IPS-NIHi7 (cell line): ENCODE measurements around the gene PRCD.

Experiments
- DNase-seq: peaks from one replicate; pipeline ENCODE4 v3.0.0; 2012; ENCODE audit warnings: mixed read lengths; ENCODE audit errors: extremely low spot score

Gene PRCD, protein sequence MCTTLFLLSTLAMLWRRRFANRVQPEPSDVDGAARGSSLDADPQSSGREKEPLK

DNA sequence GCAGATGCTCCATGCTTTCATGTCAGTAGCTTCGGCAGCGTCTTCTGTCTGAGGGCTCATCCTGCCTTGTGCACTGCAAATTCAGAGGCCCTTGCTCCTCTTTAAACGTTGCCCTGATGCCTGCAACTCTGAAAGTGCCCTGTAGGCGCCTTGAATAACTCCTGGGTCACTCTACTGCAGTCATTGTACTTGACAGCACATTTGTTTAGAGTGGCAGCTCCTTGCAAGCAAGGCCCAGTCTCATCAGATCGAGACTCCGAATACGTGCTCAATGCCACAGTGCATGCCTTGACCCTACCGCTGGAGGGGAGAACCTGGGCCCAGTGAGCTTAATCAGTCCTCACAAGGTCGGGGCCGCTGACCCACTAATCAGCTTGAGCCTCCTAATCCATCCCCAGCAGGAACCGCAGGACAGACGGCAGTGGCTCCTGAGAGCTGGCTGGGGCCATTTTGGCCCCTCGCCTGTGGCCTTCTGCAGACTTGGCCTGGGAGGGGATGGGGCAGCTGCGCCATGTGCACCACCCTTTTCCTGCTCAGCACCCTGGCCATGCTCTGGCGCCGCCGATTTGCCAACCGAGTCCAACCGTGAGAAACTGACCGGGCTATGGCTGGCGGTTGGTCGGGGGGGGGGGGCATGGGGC is at the start of gene PRCD:
Gene PRCD, plus strand, starts transcription at position 414 of the 641 bp plus-strand sequence. Its CDS starts 98 bp downstream, at position 512.
- no peak for DNase-seq

DNA sequence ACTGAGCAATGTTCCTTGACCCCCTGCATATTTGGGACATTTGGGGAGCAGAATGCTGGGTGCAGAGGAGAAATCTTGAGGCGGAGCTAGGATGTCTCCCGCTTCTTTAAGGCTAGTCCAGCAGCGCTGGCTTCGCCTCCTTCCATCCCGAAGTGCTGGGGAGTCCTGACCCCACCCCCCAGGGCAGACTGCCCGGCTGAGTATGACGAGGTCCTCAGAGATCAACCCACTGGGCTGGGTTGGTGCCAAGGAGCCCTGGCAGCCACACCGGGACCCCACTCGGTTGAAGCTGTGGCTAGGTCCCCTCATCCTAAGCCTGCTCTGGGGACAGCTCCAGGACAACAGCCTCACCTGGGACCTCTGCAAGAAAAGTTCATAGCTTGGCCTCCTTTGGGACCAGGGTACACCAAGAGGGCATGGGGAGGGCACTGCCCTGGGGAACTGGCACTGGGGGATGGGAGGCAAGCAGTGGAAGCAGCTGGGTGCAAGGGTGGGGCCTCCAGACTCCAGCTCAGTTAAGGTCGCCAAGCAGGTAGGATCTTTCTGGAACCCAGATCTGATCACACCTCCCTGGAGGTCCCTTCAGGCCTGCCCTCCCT is 49.6 kb upstream of the PRCD start:
- DNase-seq: no peak

DNA sequence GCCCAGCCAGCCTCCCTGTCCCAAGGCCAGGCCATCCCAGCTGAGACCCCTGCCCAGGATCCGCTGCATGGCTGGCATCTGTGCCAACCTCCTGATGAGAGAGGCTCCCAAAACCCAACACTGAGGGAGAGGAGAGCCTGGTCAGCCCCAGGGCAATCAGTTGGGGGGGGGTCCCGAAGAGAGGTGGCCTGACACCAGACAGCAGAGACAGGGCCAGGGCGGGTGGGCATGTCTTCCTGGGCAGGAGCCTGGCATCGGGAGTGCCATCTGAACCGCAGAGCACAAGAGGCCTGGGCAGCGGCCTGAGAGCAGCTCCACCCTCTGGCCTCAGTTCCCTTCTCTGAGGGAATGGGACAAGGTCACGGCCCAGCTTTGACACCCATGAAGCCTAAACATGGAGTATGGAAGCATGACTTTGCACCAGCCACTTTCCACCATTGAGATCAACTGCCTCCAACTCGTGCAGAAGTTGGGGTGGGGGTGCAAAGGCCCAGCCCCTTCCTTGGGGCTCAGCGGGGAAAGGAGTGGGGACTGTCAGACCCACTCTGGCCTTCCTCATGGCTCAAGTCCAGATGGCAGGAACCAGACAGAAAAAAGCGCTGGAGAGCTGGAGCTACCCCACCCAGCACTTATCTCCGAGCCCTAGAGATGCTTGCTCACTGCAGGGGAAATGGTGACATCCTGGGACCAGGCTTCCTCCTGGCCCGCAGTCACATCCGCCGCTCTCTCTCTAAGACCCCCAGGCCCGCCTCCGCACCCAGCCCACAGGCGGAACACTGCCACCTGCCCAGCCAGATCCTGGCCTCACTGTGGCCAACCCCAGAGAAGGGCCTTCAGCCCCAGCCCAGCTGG is 48.3 kb upstream of the PRCD start:
- DNase-seq: no peak

DNA sequence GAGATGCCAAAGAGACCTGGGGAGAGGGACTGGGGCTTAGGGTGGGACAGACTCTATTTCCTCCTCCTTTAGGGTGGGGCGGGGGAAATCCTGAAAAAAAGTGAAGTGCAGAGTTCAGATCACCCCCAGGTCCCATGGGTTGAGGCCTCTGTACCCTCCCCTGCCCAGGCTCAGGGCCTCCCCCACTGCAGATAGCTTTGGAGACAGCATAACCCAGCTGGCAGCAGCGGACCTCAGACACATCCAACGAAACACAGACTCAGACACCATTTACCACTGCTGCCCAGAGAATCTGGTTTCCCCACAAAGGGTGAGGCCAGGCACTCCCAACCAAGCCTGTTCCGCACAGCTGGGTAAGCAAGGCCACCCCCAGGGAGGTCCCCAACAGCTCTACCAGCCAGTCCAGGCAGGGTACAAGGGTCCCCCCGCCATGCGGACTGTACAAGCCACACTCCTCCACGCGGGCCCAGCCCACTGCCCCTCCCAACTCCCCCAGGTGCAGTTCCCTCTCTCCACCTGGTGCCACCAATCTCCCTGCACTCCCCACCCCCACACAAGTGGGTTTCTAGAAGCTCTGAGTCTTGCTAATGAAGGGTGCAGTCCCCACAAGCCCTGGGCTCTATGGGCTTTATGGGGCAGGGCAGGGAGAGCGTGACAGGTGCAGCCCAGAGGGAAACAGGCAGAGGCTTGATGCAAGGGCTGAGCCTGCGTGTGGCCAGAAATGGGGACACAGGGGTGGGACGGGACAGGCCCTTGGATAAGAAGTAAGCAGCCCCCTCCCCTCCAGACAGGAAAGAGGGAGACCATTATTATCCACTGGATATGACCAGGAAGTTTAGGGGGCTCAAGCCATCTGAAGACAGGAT is 47.5 kb upstream of the PRCD start:
- no peak for DNase-seq

DNA sequence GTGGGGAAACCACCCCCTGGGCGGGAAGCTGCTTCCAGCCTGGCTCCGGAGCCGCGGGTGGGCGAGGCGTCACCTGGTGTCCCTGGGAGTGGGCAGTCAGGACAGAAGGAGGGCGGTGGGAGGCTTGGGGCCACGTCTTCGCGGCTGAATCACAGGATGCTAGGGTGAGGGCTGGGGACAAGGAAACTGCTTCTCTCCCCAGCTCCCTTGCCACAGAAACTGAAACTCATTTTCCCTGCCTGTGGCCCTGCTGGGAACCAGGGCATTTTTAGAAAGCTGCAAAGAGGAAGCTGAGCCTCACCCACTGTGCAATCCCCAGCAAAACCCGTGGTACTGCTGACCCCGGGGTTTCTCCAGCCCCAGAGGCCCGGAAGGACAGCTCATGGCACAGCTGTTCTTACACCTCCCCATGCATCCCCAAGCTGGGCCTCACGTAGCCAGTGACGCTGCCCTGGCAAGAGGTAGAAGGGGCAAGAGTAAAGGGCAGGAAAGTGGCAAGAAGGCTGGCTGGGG is 46.8 kb upstream of the PRCD start:
- DNase-seq: no peak

DNA sequence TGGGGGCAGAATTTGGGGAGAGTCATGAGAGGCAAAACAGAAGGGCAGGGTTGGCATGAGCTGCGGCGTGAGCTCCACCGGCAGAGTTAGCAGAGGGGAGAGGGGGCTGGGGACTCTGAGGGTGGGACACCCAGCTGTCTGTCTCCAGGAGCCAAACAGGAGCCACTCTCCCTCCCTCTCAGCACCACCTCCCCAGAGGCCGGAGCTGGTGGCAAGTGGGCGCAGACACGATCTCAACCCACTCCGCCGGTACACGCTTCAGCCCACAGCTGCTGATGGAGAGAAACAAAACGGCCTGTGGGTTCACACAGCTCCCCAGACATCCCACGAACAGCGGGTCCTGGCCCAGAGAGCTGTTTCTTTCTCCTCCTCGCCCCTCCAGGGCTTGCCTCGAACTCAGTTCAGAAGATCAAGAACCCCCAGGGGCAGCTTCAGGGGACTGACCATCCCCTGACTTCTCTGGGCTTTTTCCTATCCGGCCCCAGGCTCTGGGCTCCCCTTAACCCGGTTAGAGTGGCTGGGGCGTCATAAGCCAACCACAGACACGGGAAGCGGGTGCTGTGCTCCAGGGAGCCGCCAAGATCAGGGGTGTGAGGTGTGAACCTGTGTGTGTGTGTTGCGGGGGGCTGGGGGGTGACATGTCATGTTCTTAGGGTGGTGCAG is 46.2 kb upstream of the PRCD start:
- DNase-seq: no peak

DNA sequence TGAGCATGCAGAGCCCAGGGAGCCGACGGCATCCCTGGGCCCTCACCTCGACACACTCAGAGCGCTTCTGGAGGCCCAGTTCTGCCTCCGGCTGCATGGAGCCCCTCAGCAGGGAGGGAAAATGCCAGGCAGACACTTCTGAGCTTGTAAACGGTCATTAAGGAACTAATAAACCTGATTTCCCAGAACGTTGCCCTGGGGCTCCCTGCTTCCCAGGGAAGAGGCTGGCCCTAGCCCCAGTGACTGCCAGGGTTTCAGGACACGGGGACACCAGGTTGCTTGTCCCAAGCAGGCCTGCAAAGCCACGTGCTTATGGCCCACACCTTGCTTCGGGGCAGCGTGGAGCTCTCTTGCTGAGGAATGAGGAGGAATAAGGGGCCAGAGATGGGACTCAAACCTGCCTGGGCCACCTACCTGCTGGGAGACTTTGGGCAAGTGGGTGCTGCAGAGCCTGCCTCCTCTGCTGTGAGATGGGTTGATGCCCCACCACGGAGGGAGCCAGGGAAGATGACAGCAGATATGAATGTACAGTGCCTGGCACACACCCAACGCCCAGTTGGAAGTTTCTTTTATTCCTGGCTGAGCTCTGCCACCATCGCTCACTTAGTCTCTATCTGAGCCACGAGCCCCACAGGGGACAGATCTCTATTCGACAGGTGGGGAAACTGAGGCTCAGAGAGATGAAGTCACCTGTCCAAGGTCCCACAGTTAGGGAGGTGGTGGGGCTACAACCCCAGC is 44.0 kb upstream of the PRCD start:
- DNase-seq: no peak

DNA sequence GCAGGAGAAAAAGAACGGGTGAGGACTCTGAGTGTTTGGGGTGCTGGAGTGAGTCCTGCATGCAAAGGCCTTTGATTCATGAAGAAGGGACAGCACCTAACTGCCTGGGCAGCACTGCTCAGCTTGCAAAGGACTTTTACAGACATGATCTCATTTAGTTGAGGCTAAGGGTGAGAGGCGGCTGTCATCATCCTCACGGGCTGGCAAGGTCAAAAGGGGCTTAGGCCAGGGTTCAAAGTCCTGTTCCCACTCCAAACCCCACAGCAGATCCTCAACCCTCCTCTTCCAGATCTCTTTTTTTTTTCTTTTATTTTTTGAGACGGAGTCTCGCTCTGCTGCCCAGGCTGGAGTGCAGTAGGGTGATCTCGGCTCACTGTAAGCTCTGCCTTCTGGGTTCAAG is 43.4 kb upstream of the PRCD start:
- no peak for DNase-seq

DNA sequence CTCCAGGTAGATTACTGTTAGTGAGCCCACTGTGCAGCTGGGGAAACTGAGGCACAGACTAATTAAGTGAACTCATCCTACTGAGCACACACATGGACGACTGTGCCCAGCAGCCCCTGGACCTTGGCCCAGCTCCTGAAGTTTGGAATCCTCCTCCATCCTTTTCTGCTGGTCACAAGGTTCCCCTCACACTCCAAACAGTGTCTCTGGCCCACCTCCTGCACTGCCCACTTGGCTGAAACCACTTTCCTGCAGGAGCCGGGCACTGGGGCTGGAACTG is 42.2 kb upstream of the PRCD start:
- no peak for DNase-seq

DNA sequence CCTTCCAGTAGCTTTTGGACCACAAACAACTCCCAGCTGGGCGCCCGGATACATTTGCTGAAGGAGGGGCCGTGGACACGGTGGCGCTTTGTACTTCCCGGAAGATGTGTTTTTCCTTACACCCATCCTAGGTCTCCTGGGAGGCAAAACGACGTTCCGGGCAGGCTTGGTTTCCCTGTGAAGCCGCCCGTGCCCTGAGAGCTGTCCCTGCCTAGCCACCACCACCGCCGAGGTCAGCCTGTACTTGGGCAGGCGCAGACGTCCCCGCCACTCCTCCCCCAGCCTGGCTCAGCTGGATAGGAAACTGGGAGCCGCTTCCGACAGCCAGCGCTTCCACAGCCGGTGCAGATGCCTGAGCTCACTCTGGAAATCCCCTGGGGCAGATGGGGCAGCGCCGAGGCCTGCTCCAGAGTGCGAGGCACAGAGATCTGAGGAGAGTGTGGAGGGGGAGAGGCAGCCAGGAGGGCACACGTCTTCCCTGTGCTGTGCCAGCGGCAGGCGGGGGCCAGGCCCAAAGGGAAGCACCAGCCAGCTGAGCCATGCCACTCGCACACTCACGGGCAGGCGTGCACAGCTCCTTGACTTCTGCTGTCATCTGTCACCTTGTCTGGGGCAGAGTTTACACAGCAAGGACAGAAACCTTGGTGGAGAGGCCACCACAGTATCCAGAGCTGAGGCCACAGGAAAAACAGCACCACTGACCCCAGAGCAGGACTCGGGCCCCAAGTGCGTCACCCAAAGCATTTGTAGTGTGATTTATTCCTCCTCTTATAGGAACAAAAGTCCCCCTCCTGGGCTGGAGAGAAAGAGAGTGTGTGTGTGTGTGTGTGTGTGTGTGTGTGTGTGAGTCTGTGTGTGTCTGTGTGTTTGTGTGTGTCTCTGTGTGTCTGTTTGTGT is 41.6 kb upstream of the PRCD start:
- DNase-seq: peak; percentile 73

DNA sequence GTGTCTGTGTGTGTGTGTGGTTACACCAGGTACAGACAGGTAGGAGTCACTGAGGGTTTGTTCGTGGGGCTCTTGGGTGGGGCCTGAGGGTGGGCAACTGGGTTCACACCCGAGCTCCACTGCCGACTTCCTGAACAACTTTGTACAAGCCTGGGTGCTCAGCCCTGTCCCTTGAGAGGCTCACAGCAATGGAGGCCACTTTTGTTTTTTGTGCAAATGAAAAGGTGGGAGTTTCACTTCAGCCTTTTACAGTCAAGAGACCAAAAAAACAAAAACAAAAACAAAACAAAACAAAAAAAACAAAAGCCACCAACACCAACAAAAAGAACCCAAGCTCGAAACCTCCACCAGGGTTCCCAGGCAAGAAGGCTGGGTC is 41.0 kb upstream of the PRCD start:
- no peak for DNase-seq

DNA sequence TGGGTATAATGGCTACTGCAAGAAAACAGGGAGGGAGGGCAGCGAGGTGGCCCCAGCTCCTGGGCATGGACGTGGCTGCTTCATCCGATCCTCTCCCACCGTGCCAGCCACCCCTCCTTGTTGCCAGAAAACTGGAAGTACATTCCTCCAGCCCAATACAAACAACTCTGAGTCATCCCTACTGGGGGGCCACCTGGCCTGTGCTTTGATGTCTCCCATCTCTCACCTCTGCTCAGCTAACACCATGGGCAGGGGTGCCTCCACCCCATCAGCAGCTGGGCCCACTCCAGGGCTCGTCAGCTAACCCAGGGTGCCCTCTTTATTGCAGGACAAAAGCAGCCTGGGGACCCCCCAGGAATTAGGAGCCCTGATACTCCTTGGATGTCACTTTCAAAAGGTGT is 40.6 kb upstream of the PRCD start:
- no peak for DNase-seq

DNA sequence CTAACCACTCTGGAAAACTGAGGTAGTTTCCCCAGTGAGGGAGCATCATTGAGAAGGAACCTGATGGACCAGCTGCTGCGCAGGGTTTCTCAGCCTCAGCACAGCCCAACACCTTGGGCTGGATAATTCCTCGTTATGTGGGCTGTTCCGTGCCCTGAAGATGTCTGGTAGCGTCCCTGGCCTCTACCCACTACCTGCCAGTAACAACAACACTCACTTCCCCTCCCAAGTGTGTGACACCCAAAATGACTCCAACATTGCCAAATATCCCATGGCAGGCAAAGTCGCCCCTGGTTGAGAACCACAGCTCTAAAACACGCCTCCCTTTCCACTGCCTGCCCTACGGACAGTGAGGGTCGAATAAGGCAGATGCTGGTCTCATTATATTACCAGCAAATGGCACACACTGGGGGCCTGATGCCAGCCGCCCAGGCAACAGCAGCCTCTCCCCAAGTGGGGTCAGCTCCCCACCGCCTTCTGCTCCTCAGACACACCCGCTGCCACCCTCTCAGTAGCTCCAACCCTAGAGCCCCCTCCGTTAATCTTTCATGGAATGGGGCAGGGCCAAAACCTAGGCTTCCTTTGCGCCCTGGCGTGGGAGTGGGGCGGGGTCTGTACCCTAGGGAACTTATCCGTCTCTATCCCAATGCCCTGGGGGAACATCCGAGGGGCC is 39.6 kb upstream of the PRCD start:
- DNase-seq: no peak

DNA sequence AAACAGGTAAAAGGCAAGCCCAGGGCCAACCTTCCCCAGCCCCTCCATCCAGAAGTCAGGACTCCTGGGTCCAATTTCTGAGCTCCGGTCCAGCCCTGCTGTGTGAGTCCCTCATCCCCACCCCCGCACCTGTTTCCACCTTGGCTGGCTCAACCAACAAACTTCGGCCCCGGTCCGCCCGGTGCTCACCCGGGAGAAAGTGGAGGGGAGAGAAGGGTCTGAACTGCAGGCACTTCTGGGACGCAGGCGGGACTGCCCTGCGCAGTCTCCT is 39.2 kb upstream of the PRCD start:
- no peak for DNase-seq

DNA sequence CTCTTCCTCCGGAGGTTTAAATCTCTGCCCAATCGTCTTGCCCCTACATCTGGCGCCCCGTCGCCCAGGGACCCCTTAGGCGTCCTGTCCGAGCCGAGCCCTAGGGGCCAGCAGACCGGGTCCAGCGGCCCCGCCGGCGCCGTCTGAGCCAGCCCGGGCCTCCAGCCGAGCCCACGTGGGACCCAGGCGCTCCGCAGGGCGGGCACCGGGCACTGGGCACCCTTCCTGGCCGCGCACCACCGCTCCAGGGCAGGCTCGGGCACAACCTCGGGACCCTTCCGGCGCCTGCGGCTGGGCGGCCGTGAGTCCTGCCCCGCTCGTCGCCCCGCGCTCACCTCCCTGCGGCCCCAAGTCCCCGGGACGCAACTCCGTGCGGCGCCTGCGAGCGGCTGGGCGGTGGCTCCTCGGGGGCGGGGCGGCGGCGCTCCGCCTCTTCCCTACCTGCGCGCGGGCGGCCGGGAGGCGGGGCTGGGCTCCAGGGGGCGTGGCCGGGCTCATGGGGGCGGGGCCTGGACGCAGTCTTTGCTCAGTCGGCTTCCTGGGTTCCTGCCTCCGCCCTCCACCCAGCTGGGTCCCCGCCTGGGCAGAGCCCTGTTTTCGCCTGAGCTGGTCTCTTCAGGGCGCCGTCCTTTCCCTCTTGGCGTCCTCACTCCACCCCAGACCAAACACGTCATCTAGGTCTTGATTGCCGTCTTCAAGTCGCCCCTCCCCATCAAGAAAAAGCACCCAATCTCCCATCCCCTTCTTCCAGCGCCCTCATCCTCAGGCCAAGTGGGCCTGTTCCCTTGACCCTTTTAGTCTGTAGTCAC is 38.6 kb upstream of the PRCD start, which contains the start of gene RHBDF2:
Gene RHBDF2, minus strand, starts transcription at position 406 of the 809 bp plus-strand sequence. CDS start 19,899 bp downstream, outside the sequence.
- DNase-seq: peak; percentile 95

DNA sequence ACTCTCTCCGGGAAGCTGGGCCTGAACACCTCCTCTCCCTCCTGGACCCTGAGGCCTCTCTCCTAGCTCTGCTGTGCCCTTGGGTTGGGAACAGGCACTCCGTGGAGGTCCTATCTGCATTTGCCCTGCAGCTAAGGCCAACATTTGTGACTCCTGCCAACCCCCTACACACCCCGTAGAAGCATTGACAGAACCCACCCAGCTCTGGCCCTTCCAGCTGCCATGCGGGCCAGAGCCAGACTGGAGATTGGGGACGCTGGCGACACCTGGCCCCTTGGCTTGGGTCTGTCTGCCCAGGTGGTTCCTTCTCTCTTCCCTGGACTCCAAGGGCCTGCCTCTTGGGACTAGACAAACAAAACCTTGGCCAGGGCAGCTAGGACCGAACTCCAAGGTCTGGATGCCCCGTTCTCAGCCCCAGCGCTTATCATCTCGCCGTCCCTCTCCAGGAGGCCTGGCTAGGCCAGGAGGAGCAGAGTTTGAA is 38.0 kb upstream of the PRCD start:
- DNase-seq: no peak

DNA sequence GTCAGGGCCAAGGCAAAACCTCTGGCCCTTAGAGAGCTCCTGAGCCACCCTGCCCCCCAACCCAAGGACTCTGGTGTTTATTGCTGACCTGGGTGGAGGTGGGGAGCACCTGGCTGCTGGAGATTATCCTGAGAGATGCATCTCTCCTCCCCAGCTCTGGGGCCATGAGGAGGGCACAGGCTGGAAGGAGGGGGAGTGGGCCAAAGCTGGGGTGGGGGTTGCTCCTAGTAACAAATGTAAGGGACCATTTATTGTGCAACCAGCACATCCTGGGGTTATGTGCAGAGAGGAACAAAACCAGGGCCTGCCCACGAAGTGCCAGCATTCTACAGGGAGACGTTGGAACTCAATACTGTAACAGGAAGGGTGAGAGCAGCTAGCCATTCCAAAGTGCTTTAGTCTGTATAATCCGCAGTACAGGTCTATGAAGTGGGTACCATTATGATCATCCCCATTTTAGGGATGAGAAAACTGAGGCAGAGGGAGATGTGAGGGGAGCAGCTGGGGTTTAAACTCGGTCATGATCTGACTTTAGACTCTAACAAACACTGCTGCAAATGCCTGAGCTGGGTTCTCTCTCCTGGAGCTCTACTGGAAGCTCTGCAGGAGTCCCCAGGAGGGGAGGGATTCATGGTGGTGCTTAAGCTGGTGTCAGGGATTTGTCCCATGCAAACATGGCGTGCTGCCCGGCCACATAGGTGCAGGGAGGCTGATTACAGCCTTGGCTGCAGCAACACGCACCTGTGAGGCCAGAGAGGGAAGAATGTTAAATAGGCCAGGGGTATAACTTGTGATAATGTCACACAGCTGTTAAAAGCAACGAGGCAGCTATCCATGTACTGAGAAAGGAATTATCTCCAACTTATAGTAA is 37.3 kb upstream of the PRCD start:
- no peak for DNase-seq
